ENCODE data around the gene ACIN1. TPM values are rescaled to one million over a fixed set of nuclear protein-coding genes. Genes with fewer than 3 reads are reported as not detected.

ACIN1 gene
- total and polyA plus RNA-seq, 2 of the 13 experiments (the other 11 are each of a cell fraction or from before 2014, with no cell fraction given), result 165 to 183 TPM

GRCh38 chr14:23033251-23033727 lies 61.6 kb downstream of the ACIN1 start (continued):
- TF ChIP-seq MED13 (CRISPR knock-in tag; IDR thresholded peaks at IDR 0.05) (no peak), ZNF225 (CRISPR knock-in tag; IDR thresholded peaks at IDR 0.05) (no peak), ZNF83 (CRISPR knock-in tag; IDR thresholded peaks at IDR 0.05; ENCODE audit: borderline replicate concordance) (no peak), ZNF569 (CRISPR knock-in tag; IDR thresholded peaks at IDR 0.05; ENCODE audit: borderline replicate concordance) (no peak), ZNF546 (CRISPR knock-in tag; conservative IDR thresholded peaks at IDR 0.05) (0 out of 2 replicates have a peak, but pooled peaks have one; percentile 36), JUN (CRISPR knock-in tag; IDR thresholded peaks at IDR 0.05) (peak; percentile 46; the same call in 1 of the 2 replicates), USF2 (IDR thresholded peaks at IDR 0.05; ENCODE audit: low read depth, low read length) (no peak), USF2 (CRISPR knock-in tag; IDR thresholded peaks at IDR 0.05; ENCODE audit: borderline replicate concordance) (no peak), HDAC2 (CRISPR knock-in tag; IDR thresholded peaks at IDR 0.05) (no peak), HMG20B (CRISPR knock-in tag; conservative IDR thresholded peaks at IDR 0.05) (no peak), ZNF33B (CRISPR knock-in tag; IDR thresholded peaks at IDR 0.05) (no peak), CCDC6 (CRISPR knock-in tag; IDR thresholded peaks at IDR 0.05) (no peak), KMT2A (CRISPR knock-in tag; IDR thresholded peaks at IDR 0.05) (0 out of 2 replicates have a peak, but pooled peaks have one; percentile 42), ZNF839 (CRISPR knock-in tag; IDR thresholded peaks at IDR 0.05; ENCODE audit: borderline replicate concordance) (peak; percentile 67; the same call in 1 of the 2 replicates), ZFP36 (IDR thresholded peaks at IDR 0.05; ENCODE audit: borderline replicate concordance, low read depth, low read length, partially characterized antibody) (no peak), HNRNPUL1 (IDR thresholded peaks at IDR 0.05; ENCODE audit: low read depth, low read length) (no peak), DR1 (CRISPR knock-in tag; IDR thresholded peaks at IDR 0.05) (no peak), LRRFIP1 (CRISPR knock-in tag; conservative IDR thresholded peaks at IDR 0.05) (no peak), GTF2F1 (IDR thresholded peaks at IDR 0.05; ENCODE audit: low read length) (no peak), ZNF557 (CRISPR knock-in tag; IDR thresholded peaks at IDR 0.05) (no peak), KDM2A (CRISPR knock-in tag; IDR thresholded peaks at IDR 0.05; ENCODE audit: borderline replicate concordance, low read depth) (0 out of 2 replicates have a peak, but pooled peaks have one; percentile 39), ZNF749 (CRISPR knock-in tag; IDR thresholded peaks at IDR 0.05; ENCODE audit: borderline replicate concordance) (no peak), KLF15 (CRISPR knock-in tag; IDR thresholded peaks at IDR 0.05; ENCODE audit: borderline replicate concordance) (no peak), MTA3 (CRISPR knock-in tag; IDR thresholded peaks at IDR 0.05) (0 out of 2 replicates have a peak, but pooled peaks have one; percentile 47), ZNF333 (CRISPR knock-in tag; IDR thresholded peaks at IDR 0.05; ENCODE audit: borderline replicate concordance) (no peak), CENPT (CRISPR knock-in tag; IDR thresholded peaks at IDR 0.05; ENCODE audit: low read depth) (no peak)
- TF ChIP-seq, protein P1, sequence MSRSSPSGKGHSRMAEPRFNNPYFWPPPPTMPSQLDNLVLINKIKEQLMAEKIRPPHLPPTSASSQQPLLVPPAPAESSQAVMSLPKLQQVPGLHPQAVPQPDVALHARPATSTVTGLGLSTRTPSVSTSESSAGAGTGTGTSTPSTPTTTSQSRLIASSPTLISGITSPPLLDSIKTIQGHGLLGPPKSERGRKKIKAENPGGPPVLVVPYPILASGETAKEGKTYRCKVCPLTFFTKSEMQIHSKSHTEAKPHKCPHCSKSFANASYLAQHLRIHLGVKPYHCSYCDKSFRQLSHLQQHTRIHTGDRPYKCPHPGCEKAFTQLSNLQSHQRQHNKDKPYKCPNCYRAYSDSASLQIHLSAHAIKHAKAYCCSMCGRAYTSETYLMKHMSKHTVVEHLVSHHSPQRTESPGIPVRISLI (CRISPR knock-in tag; IDR thresholded peaks at IDR 0.05; ENCODE audit: borderline replicate concordance), result no peak; the same call in 1 of the 2 replicates

Data from HepG2 (cell line).